ENCODE data around the gene PHF5A. TPM values are rescaled to one million over a fixed set of nuclear protein-coding genes. Genes with fewer than 3 reads are reported as not detected.

Gene PHF5A
- total and polyA plus RNA-seq, 2 donors (not counting 1 experiment from before 2014, with no cell fraction given): 61.5 to 63.3 TPM

DNA sequence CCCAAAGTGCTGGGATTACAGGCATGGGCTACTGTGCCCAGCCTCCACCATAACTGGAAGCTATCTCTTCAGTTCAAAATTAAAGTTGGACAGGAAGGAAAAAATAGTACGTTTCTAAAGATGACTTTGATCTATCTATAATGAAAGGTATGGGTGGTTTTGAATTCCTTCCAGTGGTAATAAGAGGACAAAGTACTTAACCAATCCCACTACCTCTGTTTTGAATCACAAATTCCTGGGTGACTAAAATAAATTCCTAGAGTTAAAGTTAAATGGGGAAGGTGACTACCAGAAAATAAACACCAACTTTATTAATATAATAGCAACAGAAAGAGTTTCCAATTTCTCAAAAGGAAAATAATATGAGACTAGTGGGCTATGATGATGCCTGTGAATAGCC lies 9.1 kb downstream of the PHF5A start:
- Histone ChIP-seq H3K4me1 (ENCODE audit: control insufficient read depth, extremely low read depth, insufficient read depth, low read length) (no peaks in the 10 kb centered on the region), H4K20me1 (ENCODE audit: control insufficient read depth, extremely low read depth, insufficient read depth, low read length) (no peaks in the 10 kb centered on the region), H3K27me3 (ENCODE audit: control insufficient read depth, insufficient read depth, low read length) (no peaks in the 10 kb centered on the region), H3K9me3 (ENCODE audit: control insufficient read depth, insufficient read depth, low read depth, low read length) (no peaks in the 10 kb centered on the region), H3K36me3 (ENCODE audit: control insufficient read depth, insufficient read depth, low read length) (peaks cover 10% of the 10 kb centered on the region), H2AFZ (ENCODE audit: low read length) (no peak overlapping the region), H3K4me2 (ENCODE audit: extremely low read depth, insufficient read depth, low read length) (no peak overlapping the region), H3K4me3 (replicated peaks in 1 of 4; ENCODE audit: control extremely low read depth in 1 of 4, insufficient read depth in 1 of 4, low read depth in 3 of 4, low read length in 4 of 4) (no peak overlapping the region), H3K79me2 (ENCODE audit: control insufficient read depth, insufficient read depth, low read length) (no peaks in the 10 kb centered on the region), H3K27ac (ENCODE audit: insufficient read depth, low read length) (no peak overlapping the region), H3K9ac (ENCODE audit: insufficient read depth, low read length) (no peak overlapping the region)
- DNase-seq (ENCODE audit: low read depth in 2 of 2): peak in 1 of 2 donors; percentile 57
- TF ChIP-seq EZH2 (IDR thresholded peaks at IDR 0.05; ENCODE audit: low read length, missing control alignments): no peak
- TF ChIP-seq, protein P1, sequence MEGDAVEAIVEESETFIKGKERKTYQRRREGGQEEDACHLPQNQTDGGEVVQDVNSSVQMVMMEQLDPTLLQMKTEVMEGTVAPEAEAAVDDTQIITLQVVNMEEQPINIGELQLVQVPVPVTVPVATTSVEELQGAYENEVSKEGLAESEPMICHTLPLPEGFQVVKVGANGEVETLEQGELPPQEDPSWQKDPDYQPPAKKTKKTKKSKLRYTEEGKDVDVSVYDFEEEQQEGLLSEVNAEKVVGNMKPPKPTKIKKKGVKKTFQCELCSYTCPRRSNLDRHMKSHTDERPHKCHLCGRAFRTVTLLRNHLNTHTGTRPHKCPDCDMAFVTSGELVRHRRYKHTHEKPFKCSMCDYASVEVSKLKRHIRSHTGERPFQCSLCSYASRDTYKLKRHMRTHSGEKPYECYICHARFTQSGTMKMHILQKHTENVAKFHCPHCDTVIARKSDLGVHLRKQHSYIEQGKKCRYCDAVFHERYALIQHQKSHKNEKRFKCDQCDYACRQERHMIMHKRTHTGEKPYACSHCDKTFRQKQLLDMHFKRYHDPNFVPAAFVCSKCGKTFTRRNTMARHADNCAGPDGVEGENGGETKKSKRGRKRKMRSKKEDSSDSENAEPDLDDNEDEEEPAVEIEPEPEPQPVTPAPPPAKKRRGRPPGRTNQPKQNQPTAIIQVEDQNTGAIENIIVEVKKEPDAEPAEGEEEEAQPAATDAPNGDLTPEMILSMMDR (conservative IDR thresholded peaks at IDR 0.05 in 1 of 2, IDR thresholded peaks at IDR 0.05 in 1 of 2; ENCODE audit: low read depth in 1 of 2, low read length in 2 of 2): no peak

DNA sequence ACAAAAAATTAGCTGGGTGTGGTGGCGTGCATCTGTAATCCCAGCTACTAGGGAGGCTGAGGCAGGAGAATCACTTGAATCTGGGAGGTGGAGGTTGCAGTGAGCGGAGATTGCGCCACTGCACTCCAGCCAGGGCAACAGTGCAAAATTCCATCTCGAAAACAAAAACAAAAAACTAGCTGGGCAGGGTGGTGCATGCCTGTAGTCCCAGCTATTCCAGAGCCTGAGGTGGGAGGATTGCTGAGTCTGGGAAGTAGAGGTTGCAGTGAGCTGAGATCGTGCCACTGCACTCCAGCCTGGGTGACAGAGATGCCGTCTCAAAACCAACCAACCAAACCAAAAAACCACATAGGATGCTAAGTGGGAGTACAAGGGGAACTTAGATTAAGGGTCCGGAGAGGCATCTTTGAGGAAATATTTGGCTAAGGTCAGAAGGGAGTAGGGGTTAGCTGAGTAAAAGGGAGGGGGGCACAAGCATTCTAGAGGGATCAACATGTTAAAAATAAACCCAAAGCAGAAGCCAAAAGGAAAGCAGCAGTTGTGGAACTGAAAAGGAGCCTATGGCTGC lies 10.2 kb downstream of the PHF5A start:
- DNase-seq (ENCODE audit: low read depth in 2 of 2): no peak
- no peaks in the 10 kb centered on the region for H3K27me3 ChIP-seq (ENCODE audit: control insufficient read depth, insufficient read depth, low read length)
- H3K4me3 ChIP-seq (replicated peaks in 1 of 4; ENCODE audit: control extremely low read depth in 1 of 4, insufficient read depth in 1 of 4, low read depth in 3 of 4, low read length in 4 of 4): no peak overlapping the region
- no peaks in the 10 kb centered on the region for H3K9me3 ChIP-seq (ENCODE audit: control insufficient read depth, insufficient read depth, low read depth, low read length)
- no peaks in the 10 kb centered on the region for H3K4me1 ChIP-seq (ENCODE audit: control insufficient read depth, extremely low read depth, insufficient read depth, low read length)
- H3K9ac ChIP-seq (ENCODE audit: insufficient read depth, low read length): no peak overlapping the region
- H4K20me1 ChIP-seq (ENCODE audit: control insufficient read depth, extremely low read depth, insufficient read depth, low read length): no peaks in the 10 kb centered on the region
- H3K4me2 ChIP-seq (ENCODE audit: extremely low read depth, insufficient read depth, low read length): no peak overlapping the region
- H3K79me2 ChIP-seq (ENCODE audit: control insufficient read depth, insufficient read depth, low read length): no peaks in the 10 kb centered on the region
- H3K27ac ChIP-seq (ENCODE audit: insufficient read depth, low read length): no peak overlapping the region
- TF ChIP-seq, protein P1 (conservative IDR thresholded peaks at IDR 0.05 in 1 of 2, IDR thresholded peaks at IDR 0.05 in 1 of 2; ENCODE audit: low read depth in 1 of 2, low read length in 2 of 2): no peak
- no peak for TF ChIP-seq EZH2 (IDR thresholded peaks at IDR 0.05; ENCODE audit: low read length, missing control alignments)
- H3K36me3 ChIP-seq (ENCODE audit: control insufficient read depth, insufficient read depth, low read length): peaks cover 8% of the 10 kb centered on the region
- H2AFZ ChIP-seq (ENCODE audit: low read length): no peak overlapping the region

DNA sequence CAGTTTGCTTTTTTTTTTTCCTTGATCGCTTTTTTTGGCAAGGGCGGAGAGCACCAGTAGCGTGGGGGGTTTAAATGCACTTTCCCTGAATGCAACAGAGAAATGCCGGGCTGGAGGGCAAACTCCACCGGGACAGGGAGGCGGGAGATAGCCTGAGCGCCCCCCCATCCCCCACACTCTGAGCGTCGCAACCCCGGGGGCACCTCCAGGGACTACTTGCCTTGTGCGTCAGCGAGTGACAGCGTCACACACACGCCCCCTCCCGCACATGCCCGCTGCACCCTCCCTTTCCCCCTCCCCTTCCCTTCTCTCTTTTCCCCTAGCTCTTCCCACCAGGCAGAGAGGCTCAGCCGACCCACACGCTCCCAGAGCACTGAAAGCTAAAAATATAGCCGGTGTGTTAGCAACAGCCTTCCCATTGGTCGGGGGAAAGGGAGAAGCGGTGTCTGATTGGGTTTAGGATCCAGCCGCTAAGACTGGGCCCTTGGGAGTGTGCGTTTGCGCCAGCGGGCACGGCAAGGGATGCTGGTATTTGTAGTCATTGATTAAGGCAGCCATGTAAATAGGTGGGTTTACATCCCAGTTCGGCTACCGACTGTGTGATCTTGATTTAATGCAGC lies 20.2 kb downstream of the PHF5A start:
- Histone ChIP-seq H3K27me3 (ENCODE audit: control insufficient read depth, insufficient read depth, low read length) (no peaks in the 10 kb centered on the region), H3K4me1 (ENCODE audit: control insufficient read depth, extremely low read depth, insufficient read depth, low read length) (no peaks in the 10 kb centered on the region), H3K79me2 (ENCODE audit: control insufficient read depth, insufficient read depth, low read length) (peaks cover 33% of the 10 kb centered on the region), H3K4me3 (replicated peaks in 1 of 4; ENCODE audit: control extremely low read depth in 1 of 4, insufficient read depth in 1 of 4, low read depth in 3 of 4, low read length in 4 of 4) (peak overlapping the region; percentile 68 to 98 (median 87)), H3K36me3 (ENCODE audit: control insufficient read depth, insufficient read depth, low read length) (peaks cover 2% of the 10 kb centered on the region), H3K4me2 (ENCODE audit: extremely low read depth, insufficient read depth, low read length) (peak overlapping the region; percentile 96), H3K27ac (ENCODE audit: insufficient read depth, low read length) (peak overlapping the region; percentile 98), H2AFZ (ENCODE audit: low read length) (peak overlapping the region; percentile 63), H3K9me3 (ENCODE audit: control insufficient read depth, insufficient read depth, low read depth, low read length) (no peaks in the 10 kb centered on the region), H4K20me1 (ENCODE audit: control insufficient read depth, extremely low read depth, insufficient read depth, low read length) (no peaks in the 10 kb centered on the region), H3K9ac (ENCODE audit: insufficient read depth, low read length) (peak overlapping the region; percentile 90)
- TF ChIP-seq, protein P1 (conservative IDR thresholded peaks at IDR 0.05 in 1 of 2, IDR thresholded peaks at IDR 0.05 in 1 of 2; ENCODE audit: low read depth in 1 of 2, low read length in 2 of 2): no peak
- no peak for TF ChIP-seq EZH2 (IDR thresholded peaks at IDR 0.05; ENCODE audit: low read length, missing control alignments)
- DNase-seq (ENCODE audit: low read depth in 2 of 2): peak; percentile 99 to 100

Data from fibroblast of lung (primary cell).